A673 (cell line): ENCODE data around the gene P2RY12. TPM values are rescaled to one million over a fixed set of nuclear protein-coding genes. Genes with fewer than 3 reads are reported as not detected.

Experiments
- BruUV-seq: library from RNA; stranded (reverse); fragments of 400-500 nt; replicated peaks from 2 replicates; lab custom pipeline; 2021; lab: Mats Ljungman, UMichigan
- CTCF ChIA-PET: fragments of 300-600 bp; sonication (Branson Sonifier 250); formaldehyde crosslinking; loops from one replicate; lab custom pipeline; 2022; ENCODE audit warnings: antibody characterized with exemption; lab: Charles Lee
- POLR2A ChIA-PET: fragments of 300-600 bp; sonication (Branson Sonifier 250); formaldehyde crosslinking; loops from one replicate; lab custom pipeline; 2022; ENCODE audit warnings: antibody characterized with exemption; ENCODE audit not compliant: low non-redundant PET; lab: Charles Lee
- DNase-seq: peaks from one replicate; pipeline ENCODE4 v3.0.0-alpha.2; 2015; ENCODE audit warnings: low spot score
- H3K27ac ChIP-seq: fragments of 200-600 bp; sonication (generic); 2 replicates; pipeline ENCODE4 v1.5.1; 2016; ENCODE audit warnings: mixed run types, low read depth, mild to moderate bottlenecking, mixed read lengths, antibody characterized with exemption, low read length; ENCODE audit not compliant: poor library complexity, severe bottlenecking
- H3K27me3 ChIP-seq: fragments of 200-600 bp; sonication (generic); replicated peaks from 2 replicates; pipeline ENCODE4 v1.6.1; 2017; ENCODE audit warnings: mixed run types, low read depth, mild to moderate bottlenecking, mixed read lengths, antibody characterized with exemption, low read length; ENCODE audit not compliant: insufficient read depth, poor library complexity
- H3K36me3 ChIP-seq: fragments of 200-600 bp; sonication (generic); 2 replicates; pipeline ENCODE4 v1.6.1; 2016; ENCODE audit warnings: mixed run types, mild to moderate bottlenecking, mixed read lengths, antibody characterized with exemption, low read length; ENCODE audit not compliant: insufficient read depth, poor library complexity, severe bottlenecking
- H3K4me1 ChIP-seq: fragments of 200-600 bp; sonication (generic); 2 replicates; pipeline ENCODE4 v1.6.1; 2017; ENCODE audit warnings: mixed run types, mild to moderate bottlenecking, mixed read lengths, antibody characterized with exemption, low read length; ENCODE audit not compliant: insufficient read depth, poor library complexity, severe bottlenecking
- H3K4me3 ChIP-seq: fragments of 200-600 bp; sonication (generic); 2 replicates; pipeline ENCODE4 v1.5.1; 2016; ENCODE audit warnings: low read depth, mixed run types, mild to moderate bottlenecking, mixed read lengths, low read length; ENCODE audit not compliant: poor library complexity, severe bottlenecking
- H3K9me3 ChIP-seq: fragments of 200-600 bp; sonication (generic); 2 replicates; pipeline ENCODE4 v1.6.1; 2016; ENCODE audit warnings: mixed run types, low read depth, mild to moderate bottlenecking, mixed read lengths, antibody characterized with exemption, low read length; ENCODE audit not compliant: poor library complexity, severe bottlenecking
- CTCF ChIP-seq: fragments of 300-800, 200-600 bp; sonication (generic); conservative IDR thresholded peaks from 2 replicates; pipeline ENCODE4 v1.5.1; 2017; ENCODE audit warnings: low read depth, mild to moderate bottlenecking, antibody characterized with exemption, low read length, moderate library complexity, mixed read lengths
- EZH2 ChIP-seq: fragments of 200-600 bp; sonication (generic); IDR thresholded peaks from 2 replicates; pipeline ENCODE4 v1.6.1; 2017; ENCODE audit warnings: borderline replicate concordance, low read depth, mild to moderate bottlenecking, mixed read lengths, antibody characterized with exemption, low read length; ENCODE audit not compliant: poor library complexity, severe bottlenecking
- intact Hi-C: fragments of 100-400 bp; cut with micrococcal nuclease; formaldehyde crosslinking; loops from one replicate; pipeline ENCODE4 v1.10.0; 2022; ENCODE audit not compliant: unreplicated experiment
- total RNA-seq: library from RNA; stranded (reverse); gene quantifications from 2 replicates; pipeline ENCODE4 v1.2.3, GENCODE V29; 2021

Gene P2RY12
- total RNA-seq, 1 experiment from 2014 or later: not detected

- no TSS peak for BruUV-seq
- Histone ChIP-seq H3K4me1 (peaks cover 13% of the 10 kb centered on the region), H3K27ac (no peak overlapping the region), H3K4me3 (no peak overlapping the region), H3K36me3 (no peaks in the 10 kb centered on the region), H3K9me3 (no peaks in the 10 kb centered on the region), H3K27me3 (no peaks in the 10 kb centered on the region)
- no peak for DNase-seq
- intact Hi-C loops: no loop called here
- ChIA-PET CTCF (no interaction called here), POLR2A (no interaction called here)
- no peak for TF ChIP-seq EZH2
- TF ChIP-seq CTCF: no peak
These were observed 46.4 kb upstream of the P2RY12 start for GRCh38 chr3:151430821-151431484.

GRCh38 chr3:151428386-151428785 is 43.8 kb upstream of the P2RY12 start:
- H3K9me3 ChIP-seq: no peaks in the 10 kb centered on the region
- BruUV-seq: no TSS peak
- no peaks in the 10 kb centered on the region for H3K36me3 ChIP-seq
- H3K27me3 ChIP-seq: no peaks in the 10 kb centered on the region
- peak; percentile 19 for DNase-seq
- peaks cover 20% of the 10 kb centered on the region for H3K4me1 ChIP-seq
- no peak overlapping the region for H3K27ac ChIP-seq
- no peak for TF ChIP-seq EZH2
- no peak for TF ChIP-seq CTCF
- POLR2A ChIA-PET: no interaction called here
- no peak overlapping the region for H3K4me3 ChIP-seq
- intact Hi-C loops: loop anchor here (5.0 to 10.0 kb wide), 2 partner anchors 204 to 489 kb away; no protein-coding TSS in a partner anchor
- CTCF ChIA-PET: no interaction called here

GRCh38 chr3:151426341-151426657 is 41.7 kb upstream of the P2RY12 start:
- BruUV-seq: no TSS peak
- Histone ChIP-seq H3K4me3 (no peak overlapping the region), H3K9me3 (no peaks in the 10 kb centered on the region), H3K27ac (peak overlapping the region; percentile 35), H3K27me3 (no peaks in the 10 kb centered on the region), H3K4me1 (peaks cover 20% of the 10 kb centered on the region), H3K36me3 (no peaks in the 10 kb centered on the region)
- ChIA-PET CTCF (interaction anchor here (0.6 to 1.0 kb wide), 4 partner anchors 13 to 499 kb away, joined by 3 to 8 read pairs (median 4); no protein-coding TSS in a partner anchor), POLR2A (no interaction called here)
- no peak for DNase-seq
- intact Hi-C loops: loop anchor here (1.0 to 10.0 kb wide), 3 partner anchors 201 to 491 kb away; no protein-coding TSS in a partner anchor
- TF ChIP-seq CTCF (peak; percentile 47; the same call in 1 of the 2 replicates), EZH2 (no peak)
